GM23248 (cell line): Measurements from ENCODE around the gene ULK4. TPM values are rescaled to one million over a fixed set of nuclear protein-coding genes. Genes with fewer than 3 reads are reported as not detected.

ENCODE experiments used
- DNase-seq: peaks from one replicate; pipeline ENCODE4 v3.0.0-alpha.2; 2015
- H2AFZ ChIP-seq: fragments of 200-600 bp; sonication (generic); 2 replicates; pipeline ENCODE4 v1.6.1; 2016; ENCODE audit warnings: antibody characterized with exemption
- H3F3A ChIP-seq: fragments of 200-600 bp; sonication (generic); 2 replicates; pipeline ENCODE4 v1.6.1; 2016; ENCODE audit warnings: mild to moderate bottlenecking, antibody characterized with exemption, mixed run types; ENCODE audit not compliant: insufficient read depth
- H3K27ac ChIP-seq: fragments of 200-600 bp; sonication (generic); 2 replicates; pipeline ENCODE4 v1.5.1; 2016; ENCODE audit warnings: mild to moderate bottlenecking
- H3K27me3 ChIP-seq: fragments of 200-600 bp; sonication (generic); replicated peaks from 2 replicates; pipeline ENCODE4 v1.6.1; 2016; ENCODE audit warnings: mild to moderate bottlenecking; ENCODE audit not compliant: insufficient read depth
- H3K36me3 ChIP-seq: fragments of 200-600 bp; sonication (generic); 2 replicates; pipeline ENCODE4 v1.6.1; 2016; ENCODE audit warnings: low read depth, mild to moderate bottlenecking
- H3K4me1 ChIP-seq: fragments of 200-600 bp; sonication (generic); 2 replicates; pipeline ENCODE4 v1.6.1; 2016; ENCODE audit warnings: mild to moderate bottlenecking; ENCODE audit not compliant: insufficient read depth
- H3K4me2 ChIP-seq: fragments of 200-600 bp; sonication (generic); one replicate; pipeline ENCODE4 v1.6.1; 2016; ENCODE audit warnings: mild to moderate bottlenecking; ENCODE audit not compliant: unreplicated experiment
- H3K4me3 ChIP-seq: fragments of 200-600 bp; sonication (generic); 2 replicates; pipeline ENCODE4 v1.5.1; 2016; ENCODE audit warnings: mild to moderate bottlenecking
- H3K79me2 ChIP-seq: fragments of 200-600 bp; sonication (generic); 2 replicates; pipeline ENCODE4 v1.6.1; 2016; ENCODE audit warnings: mild to moderate bottlenecking; ENCODE audit not compliant: insufficient read depth
- H3K9ac ChIP-seq: fragments of 200-600 bp; sonication (generic); 2 replicates; pipeline ENCODE4 v1.6.1; 2016; ENCODE audit warnings: mild to moderate bottlenecking
- H3K9me2 ChIP-seq: fragments of 200-600 bp; sonication (generic); 2 replicates; pipeline ENCODE4 v1.6.1; 2016; ENCODE audit warnings: mixed run types, mild to moderate bottlenecking, moderate library complexity; ENCODE audit not compliant: insufficient read depth
- H3K9me3 ChIP-seq: fragments of 200-600 bp; sonication (generic); one replicate; pipeline ENCODE4 v1.6.1; 2017; ENCODE audit warnings: low read depth
- H4K20me1 ChIP-seq: fragments of 200-600 bp; sonication (generic); 2 replicates; pipeline ENCODE4 v1.6.0; 2016; ENCODE audit not compliant: insufficient read depth
- EZH2 ChIP-seq: fragments of 200-600 bp; sonication (generic); IDR thresholded peaks from 2 replicates; pipeline ENCODE4 v1.6.1; 2018; ENCODE audit warnings: antibody characterized with exemption, mild to moderate bottlenecking; ENCODE audit not compliant: insufficient read depth, poor library complexity, severe bottlenecking
- EZH2phosphoT487 ChIP-seq: fragments of 200-600 bp; sonication (generic); IDR thresholded peaks from 2 replicates; pipeline ENCODE4 v1.6.1; 2018; ENCODE audit warnings: antibody characterized with exemption, moderate library complexity, mild to moderate bottlenecking, low read depth; ENCODE audit not compliant: insufficient read depth
- WGBS, 2 experiments: methylation state at CpG; one replicate each; pipeline ENCODE4 v1.1.6; 2015 to 2017; ENCODE audit warnings: low lambda C conversion rate in 2 of 2, low coverage in 1 of 2; ENCODE audit errors: missing lambda C conversion rate in 2 of 2; 5-methylcytosine and 5-hydroxymethylcytosine counted together
- in situ Hi-C: fragments of 300-500 bp; cut with MboI; formaldehyde crosslinking; loops from 2 replicates; pipeline ENCODE4 v1.15.0; 2020
- polyA plus RNA-seq: library from polyadenylated mRNA; unstranded; fragments of >200 nt; fragmentation: Nextera tagmentation; extraction: Ambion mirVana; gene quantifications from 2 replicates; pipeline ENCODE4 v1.2.1, GENCODE V29; 2016
- total RNA-seq: library from RNA; depleted of rRNA; stranded (reverse); fragments of >200 nt; shearing (Covaris generic); gene quantifications from 2 replicates; pipeline ENCODE4 v1.2.3, GENCODE V29; 2014

The ULK4 gene
- total and polyA plus RNA-seq, 2 experiments from 2014 or later = 3.5 to 20.3 TPM

GRCh38 chr3:41660510-41660909 is 301.4 kb downstream of the ULK4 start:
- 52 to 57% methylated on average over 1 of the region's 1 CpG for WGBS, 2 experiments
- H3K79me2 ChIP-seq = no peaks in the 10 kb centered on the region
- H3K27me3 ChIP-seq = no peaks in the 10 kb centered on the region
- no peak for DNase-seq
- H3K9me2 ChIP-seq = no peaks in the 10 kb centered on the region
- H3K9me3 ChIP-seq = peaks cover 4% of the 10 kb centered on the region
- H3K4me2 ChIP-seq = no peak overlapping the region
- H3K27ac ChIP-seq = no peak overlapping the region
- H3K36me3 ChIP-seq = no peaks in the 10 kb centered on the region
- H3K4me3 ChIP-seq = no peak overlapping the region
- TF ChIP-seq EZH2 (no peak), EZH2phosphoT487 (no peak)
- peaks cover 3% of the 10 kb centered on the region; the same call in 1 of the 2 replicates for H3K4me1 ChIP-seq
- no peaks in the 10 kb centered on the region for H3F3A ChIP-seq
- no peaks in the 10 kb centered on the region for H4K20me1 ChIP-seq
- in situ Hi-C loops = no loop called here
- H3K9ac ChIP-seq = no peak overlapping the region
- no peak overlapping the region for H2AFZ ChIP-seq

GRCh38 chr3:41653571-41654239 is 308.2 kb downstream of the ULK4 start:
- Histone ChIP-seq H3K9me2 (no peaks in the 10 kb centered on the region), H3K9ac (no peak overlapping the region), H3K4me2 (no peak overlapping the region), H3K4me3 (no peak overlapping the region), H3K27me3 (no peaks in the 10 kb centered on the region), H2AFZ (no peak overlapping the region), H4K20me1 (no peaks in the 10 kb centered on the region), H3K27ac (no peak overlapping the region), H3K9me3 (no peaks in the 10 kb centered on the region), H3F3A (no peaks in the 10 kb centered on the region), H3K36me3 (no peaks in the 10 kb centered on the region), H3K4me1 (no peaks in the 10 kb centered on the region), H3K79me2 (no peaks in the 10 kb centered on the region)
- TF ChIP-seq EZH2 (no peak), EZH2phosphoT487 (no peak)
- 71 to 74% methylated on average over 2 of the region's 2 CpGs for WGBS, 2 experiments
- no peak for DNase-seq
- in situ Hi-C loops = no loop called here

DNA sequence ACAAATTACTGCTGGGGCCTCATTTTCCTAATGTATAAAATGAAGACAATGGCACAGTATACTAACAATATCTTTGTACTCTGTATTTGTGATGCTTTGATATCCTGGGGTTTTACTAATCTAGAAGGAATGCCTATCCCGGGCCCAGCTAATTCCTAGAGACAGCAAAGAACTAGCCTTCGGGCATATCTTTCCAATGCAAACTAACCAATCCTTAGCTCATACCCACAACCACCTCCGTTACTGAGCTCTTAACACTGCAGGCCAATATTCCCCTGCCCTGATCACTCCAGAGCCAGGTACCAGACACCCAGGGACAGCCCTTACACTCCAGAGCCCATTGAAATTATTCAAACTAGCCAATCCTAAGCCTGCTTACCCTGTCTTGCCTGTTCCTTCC is 309.0 kb downstream of the ULK4 start:
- Histone ChIP-seq H3K36me3 (no peaks in the 10 kb centered on the region), H3K4me3 (no peak overlapping the region), H3K4me2 (no peak overlapping the region), H2AFZ (no peak overlapping the region), H3K27me3 (no peaks in the 10 kb centered on the region), H3K79me2 (no peaks in the 10 kb centered on the region), H3K9me3 (no peaks in the 10 kb centered on the region), H3K4me1 (no peaks in the 10 kb centered on the region), H4K20me1 (no peaks in the 10 kb centered on the region), H3K27ac (no peak overlapping the region), H3F3A (no peaks in the 10 kb centered on the region), H3K9ac (no peak overlapping the region), H3K9me2 (no peaks in the 10 kb centered on the region)
- WGBS, 2 experiments = 81 to 93% methylated on average over 3 of the region's 3 CpGs
- peak; percentile 5 for DNase-seq
- in situ Hi-C loops = no loop called here
- TF ChIP-seq EZH2phosphoT487 = no peak
- TF ChIP-seq EZH2 = no peak

DNA sequence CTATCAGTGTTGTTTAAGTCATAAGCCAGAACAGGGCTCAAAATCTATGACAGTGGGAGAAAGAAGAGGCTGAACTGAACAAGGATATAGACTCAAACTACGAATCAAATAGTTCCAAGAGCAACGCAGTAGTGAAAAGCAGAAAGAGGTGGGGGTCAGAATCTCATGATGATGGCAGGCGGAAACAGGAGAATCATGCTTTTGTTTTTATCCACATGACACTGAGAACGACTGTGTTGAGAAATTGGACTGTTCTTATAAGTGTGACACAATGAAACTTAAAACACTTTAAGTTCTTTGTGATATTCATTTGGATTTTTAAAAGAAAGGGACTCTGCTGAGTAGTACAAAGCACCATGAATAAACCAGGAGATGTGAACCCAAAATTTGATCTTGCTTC is 309.4 kb downstream of the ULK4 start:
- TF ChIP-seq EZH2phosphoT487 (no peak), EZH2 (no peak)

GRCh38 chr3:41651718-41652117 is 310.2 kb downstream of the ULK4 start:
- Histone ChIP-seq H3F3A (no peaks in the 10 kb centered on the region), H3K9me3 (no peaks in the 10 kb centered on the region), H3K27me3 (no peaks in the 10 kb centered on the region), H3K4me1 (no peaks in the 10 kb centered on the region), H3K4me2 (no peak overlapping the region), H3K9ac (no peak overlapping the region), H3K4me3 (no peak overlapping the region), H3K9me2 (no peaks in the 10 kb centered on the region), H3K27ac (no peak overlapping the region), H3K36me3 (no peaks in the 10 kb centered on the region), H4K20me1 (no peaks in the 10 kb centered on the region), H2AFZ (no peak overlapping the region), H3K79me2 (no peaks in the 10 kb centered on the region)
- no peak for DNase-seq
- in situ Hi-C loops = no loop called here
- TF ChIP-seq EZH2 (no peak), EZH2phosphoT487 (no peak)

More for the DNA sequence above, 309.4 kb downstream of the ULK4 start:
- no peaks in the 10 kb centered on the region for H3K9me3 ChIP-seq
- no peaks in the 10 kb centered on the region for H3F3A ChIP-seq
- no peak overlapping the region for H3K9ac ChIP-seq
- in situ Hi-C loops = no loop called here
- no peaks in the 10 kb centered on the region for H4K20me1 ChIP-seq
- H3K9me2 ChIP-seq = no peaks in the 10 kb centered on the region
- no peak for DNase-seq
- no peak overlapping the region for H3K4me2 ChIP-seq
- H3K4me3 ChIP-seq = no peak overlapping the region
- H3K36me3 ChIP-seq = no peaks in the 10 kb centered on the region
- 59 to 72% methylated on average over 4 of the region's 4 CpGs for WGBS, 2 experiments
- no peak overlapping the region for H2AFZ ChIP-seq
- no peaks in the 10 kb centered on the region for H3K27me3 ChIP-seq
- no peaks in the 10 kb centered on the region for H3K4me1 ChIP-seq
- no peaks in the 10 kb centered on the region for H3K79me2 ChIP-seq
- H3K27ac ChIP-seq = no peak overlapping the region
